ENCODE measurements around the gene SF3B2.
"Not testable (repeated sequence)": the region's sequence is repeated elsewhere in the genome, so short reads cannot be mapped to it uniquely, and the experiment has no call there.

Gene SF3B2

GRCh38 chr11:66012371-66012945, 39.7 kb upstream of the SF3B2 start:
- no peaks in the 10 kb centered on the region for H3K36me3 Mint-ChIP-seq (ENCODE audit: low read depth)
- no peak overlapping the region for H3K27ac Mint-ChIP-seq
- H3K27me3 Mint-ChIP-seq (ENCODE audit: low read depth): peaks cover 23% of the 10 kb centered on the region
- H3K4me1 Mint-ChIP-seq (ENCODE audit: low read depth): no peaks in the 10 kb centered on the region
- DNase-seq (ENCODE audit: low spot score): no peak
- no peaks in the 10 kb centered on the region for H3K9me3 Mint-ChIP-seq
- H3K4me3 Mint-ChIP-seq: no peak overlapping the region

GRCh38 chr11:66012946-66013761, 39.0 kb upstream of the SF3B2 start:
- Mint-ChIP-seq H3K4me1 (ENCODE audit: low read depth) (no peaks in the 10 kb centered on the region), H3K9me3 (no peaks in the 10 kb centered on the region), H3K27ac (no peak overlapping the region), H3K4me3 (no peak overlapping the region), H3K36me3 (ENCODE audit: low read depth) (no peaks in the 10 kb centered on the region), H3K27me3 (ENCODE audit: low read depth) (peaks cover 23% of the 10 kb centered on the region)
- no peak for DNase-seq (ENCODE audit: low spot score)

GRCh38 chr11:66013762-66014100, 38.4 kb upstream of the SF3B2 start:
- no peaks in the 10 kb centered on the region for H3K36me3 Mint-ChIP-seq (ENCODE audit: low read depth)
- H3K27me3 Mint-ChIP-seq (ENCODE audit: low read depth): peaks cover 23% of the 10 kb centered on the region
- H3K4me3 Mint-ChIP-seq: no peak overlapping the region
- DNase-seq (ENCODE audit: low spot score): no peak
- H3K27ac Mint-ChIP-seq: no peak overlapping the region
- H3K9me3 Mint-ChIP-seq: no peaks in the 10 kb centered on the region
- no peaks in the 10 kb centered on the region for H3K4me1 Mint-ChIP-seq (ENCODE audit: low read depth)

- H3K9me3 Mint-ChIP-seq: no peaks in the 10 kb centered on the region
- peaks cover 23% of the 10 kb centered on the region for H3K27me3 Mint-ChIP-seq (ENCODE audit: low read depth)
- no peak overlapping the region for H3K4me3 Mint-ChIP-seq
- no peaks in the 10 kb centered on the region for H3K36me3 Mint-ChIP-seq (ENCODE audit: low read depth)
- DNase-seq (ENCODE audit: low spot score): no peak
- H3K4me1 Mint-ChIP-seq (ENCODE audit: low read depth): no peaks in the 10 kb centered on the region
- H3K27ac Mint-ChIP-seq: no peak overlapping the region
These were observed 37.2 kb upstream of the SF3B2 start for GRCh38 chr11:66014804-66015453.

- Mint-ChIP-seq H3K36me3 (ENCODE audit: low read depth) (no peaks in the 10 kb centered on the region), H3K9me3 (no peaks in the 10 kb centered on the region), H3K27me3 (ENCODE audit: low read depth) (peaks cover 20% of the 10 kb centered on the region), H3K4me3 (no peak overlapping the region), H3K27ac (no peak overlapping the region), H3K4me1 (ENCODE audit: low read depth) (no peaks in the 10 kb centered on the region)
- DNase-seq (ENCODE audit: low spot score): no peak
These were observed 36.7 kb upstream of the SF3B2 start for GRCh38 chr11:66015454-66015881.

- H3K27ac Mint-ChIP-seq: no peak overlapping the region
- no peaks in the 10 kb centered on the region for H3K9me3 Mint-ChIP-seq
- no peak overlapping the region for H3K4me3 Mint-ChIP-seq
- H3K27me3 Mint-ChIP-seq (ENCODE audit: low read depth): peaks cover 14% of the 10 kb centered on the region
- no peak for DNase-seq (ENCODE audit: low spot score)
- H3K4me1 Mint-ChIP-seq (ENCODE audit: low read depth): peaks cover 1% of the 10 kb centered on the region
- H3K36me3 Mint-ChIP-seq (ENCODE audit: low read depth): no peaks in the 10 kb centered on the region
These were observed 36.0 kb upstream of the SF3B2 start for GRCh38 chr11:66015936-66016792.

DNA sequence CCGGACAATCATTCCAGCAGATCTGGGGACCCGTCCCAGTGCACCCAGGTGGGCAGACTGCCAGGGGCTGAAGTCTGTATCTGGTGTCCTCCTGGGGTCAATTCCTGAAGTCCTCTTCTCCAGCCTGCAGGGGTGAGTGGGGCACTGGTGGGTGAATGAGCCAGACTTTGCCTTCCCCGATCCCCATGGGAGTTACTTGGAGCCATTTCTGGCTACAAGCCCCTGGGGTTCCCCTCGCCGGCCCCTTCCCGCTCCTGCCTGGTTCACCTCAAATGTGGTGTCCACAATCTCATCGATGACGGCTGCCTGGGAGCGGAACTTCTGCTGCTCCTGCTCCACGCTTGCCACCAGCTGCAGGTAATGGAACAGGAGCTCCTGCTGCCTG, 35.4 kb upstream of the SF3B2 start:
- DNase-seq (ENCODE audit: low spot score): no peak
- H3K4me1 Mint-ChIP-seq (ENCODE audit: low read depth): peaks cover 4% of the 10 kb centered on the region
- no peaks in the 10 kb centered on the region for H3K36me3 Mint-ChIP-seq (ENCODE audit: low read depth)
- no peaks in the 10 kb centered on the region for H3K9me3 Mint-ChIP-seq
- H3K27me3 Mint-ChIP-seq (ENCODE audit: low read depth): peaks cover 10% of the 10 kb centered on the region
- H3K27ac Mint-ChIP-seq: no peak overlapping the region
- H3K4me3 Mint-ChIP-seq: no peak overlapping the region

DNA sequence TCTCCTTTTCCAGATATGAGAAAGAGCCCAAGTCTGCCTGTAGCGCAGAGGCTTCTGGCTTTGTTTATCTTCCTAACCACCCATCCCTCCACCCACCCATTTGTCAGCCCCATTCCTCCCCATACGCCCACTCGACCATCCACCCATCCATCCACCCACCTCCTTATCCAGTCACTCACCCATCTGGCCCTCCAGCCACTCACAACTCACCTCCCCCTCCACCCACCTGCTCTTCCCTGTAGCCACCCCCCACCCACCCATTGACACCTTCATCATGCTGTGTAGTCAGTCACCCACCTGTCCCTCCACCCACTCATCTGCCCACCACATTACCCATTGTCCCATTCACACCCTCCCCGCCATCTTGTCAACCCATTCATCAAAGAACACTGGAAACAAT, 34.8 kb upstream of the SF3B2 start:
- Mint-ChIP-seq H3K27me3 (ENCODE audit: low read depth) (peaks cover 10% of the 10 kb centered on the region), H3K27ac (no peak overlapping the region)

GRCh38 chr11:66020212-66020611, 32.0 kb upstream of the SF3B2 start:
- DNase-seq (ENCODE audit: low spot score): no peak
- Mint-ChIP-seq H3K4me3 (no peak overlapping the region), H3K9me3 (no peaks in the 10 kb centered on the region), H3K4me1 (ENCODE audit: low read depth) (peaks cover 11% of the 10 kb centered on the region), H3K27ac (no peak overlapping the region), H3K36me3 (ENCODE audit: low read depth) (no peaks in the 10 kb centered on the region), H3K27me3 (ENCODE audit: low read depth) (peaks cover 4% of the 10 kb centered on the region)

More for the DNA sequence above, 34.8 kb upstream of the SF3B2 start:
- peaks cover 7% of the 10 kb centered on the region for H3K4me1 Mint-ChIP-seq (ENCODE audit: low read depth)
- H3K36me3 Mint-ChIP-seq (ENCODE audit: low read depth): no peaks in the 10 kb centered on the region
- no peaks in the 10 kb centered on the region for H3K9me3 Mint-ChIP-seq
- H3K4me3 Mint-ChIP-seq: no peak overlapping the region
- DNase-seq (ENCODE audit: low spot score): peak; percentile 19

- peak; percentile 56 for DNase-seq (ENCODE audit: low spot score)
- no peaks in the 10 kb centered on the region for H3K9me3 Mint-ChIP-seq
- H3K4me1 Mint-ChIP-seq (ENCODE audit: low read depth): peaks cover 11% of the 10 kb centered on the region
- H3K27me3 Mint-ChIP-seq (ENCODE audit: low read depth): peaks cover 4% of the 10 kb centered on the region
- no peak overlapping the region for H3K27ac Mint-ChIP-seq
- no peak overlapping the region for H3K4me3 Mint-ChIP-seq
- H3K36me3 Mint-ChIP-seq (ENCODE audit: low read depth): no peaks in the 10 kb centered on the region
These were observed 31.4 kb upstream of the SF3B2 start for GRCh38 chr11:66020618-66021357.

DNA sequence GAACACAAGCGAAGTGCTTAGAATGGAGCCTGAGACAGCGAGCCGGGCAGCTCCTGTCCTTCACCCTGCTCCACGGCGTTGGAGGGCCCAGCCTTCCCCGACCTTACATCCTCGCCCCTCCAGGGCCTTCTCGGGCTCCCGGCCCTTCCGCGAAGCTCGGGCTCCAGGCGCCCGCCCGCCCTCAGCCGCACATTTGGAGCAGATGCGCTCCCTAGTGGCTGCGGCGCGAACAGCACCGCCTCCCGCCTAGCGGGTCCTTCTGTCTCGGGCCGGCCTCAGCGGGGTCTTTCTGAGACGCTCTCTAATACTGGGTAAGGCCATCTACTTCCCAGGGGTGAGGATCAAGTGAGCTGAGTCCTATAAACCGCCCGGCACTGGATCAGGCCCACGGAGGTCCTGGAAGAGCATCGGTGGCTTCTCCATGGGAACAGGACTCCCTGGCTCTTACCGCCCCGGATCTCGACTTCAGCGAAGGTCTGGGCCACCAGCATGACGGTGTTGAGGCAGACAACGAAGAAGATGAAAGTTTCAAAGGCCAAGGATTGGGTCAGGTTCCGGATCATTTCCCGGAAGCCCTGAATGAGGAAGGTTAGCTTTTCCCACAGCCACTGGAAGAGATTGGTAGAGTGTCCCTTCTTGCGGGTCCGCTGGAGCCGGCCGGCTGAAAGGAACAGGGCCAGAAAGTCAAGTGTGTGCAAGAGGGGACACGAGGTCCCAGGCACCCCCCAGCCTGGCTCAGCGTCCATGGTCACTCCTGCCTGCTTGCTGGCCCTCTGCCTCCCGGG, 29.6 kb upstream of the SF3B2 start:
- Mint-ChIP-seq H3K36me3 (ENCODE audit: low read depth) (no peaks in the 10 kb centered on the region), H3K27me3 (ENCODE audit: low read depth) (peaks cover 4% of the 10 kb centered on the region), H3K27ac (no peak overlapping the region), H3K4me3 (peak overlapping the region; percentile 57), H3K4me1 (ENCODE audit: low read depth) (peaks cover 11% of the 10 kb centered on the region), H3K9me3 (no peaks in the 10 kb centered on the region)
- DNase-seq (ENCODE audit: low spot score): peak; percentile 71

GRCh38 chr11:66023186-66023440, 29.1 kb upstream of the SF3B2 start:
- H3K4me1 Mint-ChIP-seq (ENCODE audit: low read depth): peaks cover 11% of the 10 kb centered on the region
- not testable (repeated sequence) for H3K27ac Mint-ChIP-seq; H3K9me3 Mint-ChIP-seq; DNase-seq (ENCODE audit: low spot score); H3K27me3 Mint-ChIP-seq (ENCODE audit: low read depth); H3K4me3 Mint-ChIP-seq; H3K36me3 Mint-ChIP-seq (ENCODE audit: low read depth)

DNA sequence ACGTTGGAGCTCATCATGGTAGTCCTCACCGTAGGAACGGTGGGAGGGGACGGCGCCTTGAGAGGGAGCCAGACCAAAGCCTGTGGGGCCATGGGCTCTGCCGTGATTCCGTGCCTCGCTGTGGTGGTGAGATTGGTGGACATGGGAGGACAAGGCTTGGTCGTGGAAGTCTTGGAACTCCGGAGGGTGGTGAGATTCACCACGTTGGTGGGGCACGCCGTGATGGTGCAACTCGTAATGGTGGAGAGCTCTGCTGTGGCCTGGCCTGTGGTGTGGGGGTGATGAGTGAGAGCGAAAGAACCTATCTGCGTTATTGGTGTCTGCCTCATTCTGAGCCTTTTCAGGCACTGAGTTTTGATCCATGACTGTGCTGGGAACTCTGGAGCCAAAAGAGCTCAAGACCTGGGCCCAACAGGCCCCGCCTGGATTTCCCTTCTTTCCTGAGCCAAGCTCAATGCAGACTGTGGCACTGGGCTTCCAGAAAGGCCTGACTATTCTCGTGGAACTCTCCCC, 26.1 kb upstream of the SF3B2 start, which contains the start of gene CATSPER1:
CATSPER1 (minus strand) TSS at position 463 of the 513 bp plus-strand sequence; CDS start at position 363, 100 bp downstream.
- no peaks in the 10 kb centered on the region for H3K9me3 Mint-ChIP-seq
- H3K36me3 Mint-ChIP-seq (ENCODE audit: low read depth): no peaks in the 10 kb centered on the region
- no peak for DNase-seq (ENCODE audit: low spot score)
- no peak within 1 kb of the TSS for H3K4me3 Mint-ChIP-seq
- peaks cover 6% of the 10 kb centered on the region for H3K27me3 Mint-ChIP-seq (ENCODE audit: low read depth)
- H3K27ac Mint-ChIP-seq: no peak within 1 kb of the TSS
- H3K4me1 Mint-ChIP-seq (ENCODE audit: low read depth): peaks cover 9% of the 10 kb centered on the region
